ENCODE results near the gene NAALADL2.

NAALADL2 gene

GRCh38 chr3:175404027-175404426, 544.9 kb downstream of the NAALADL2 start:
- no peak overlapping the region for H3K4ac ChIP-seq (ENCODE audit: low read depth, low read length)
- no peak overlapping the region for H2BK120ac ChIP-seq (ENCODE audit: low read depth, low read length)
- no peak overlapping the region for H3K4me2 ChIP-seq (ENCODE audit: low read length)
- no peak overlapping the region for H3K56ac ChIP-seq (ENCODE audit: low read length)
- H2BK15ac ChIP-seq (replicated peaks; ENCODE audit: low read depth): no peak overlapping the region
- H3K18ac ChIP-seq (ENCODE audit: low read length): no peak overlapping the region
- H3K9ac ChIP-seq (ENCODE audit: low read length): no peak overlapping the region
- H3K36me3 ChIP-seq (ENCODE audit: control insufficient read depth, insufficient read depth, low read length): no peaks in the 10 kb centered on the region
- no peak overlapping the region for H4K8ac ChIP-seq (ENCODE audit: low read depth, low read length)
- no peak overlapping the region for H2AK5ac ChIP-seq (ENCODE audit: low read length)
- H3K23ac ChIP-seq (ENCODE audit: low read length): no peak overlapping the region
- WGBS (ENCODE audit: extremely low coverage, insufficient coverage, low lambda C conversion rate): no CpG with 5 or more reads among the region's 1 CpG
- no peak overlapping the region for H3K4me3 ChIP-seq (ENCODE audit: low read length)
- no peak overlapping the region for H2BK5ac ChIP-seq (ENCODE audit: low read length)
- H3K79me1 ChIP-seq (ENCODE audit: low read length): no peaks in the 10 kb centered on the region
- no peaks in the 10 kb centered on the region for H3K79me2 ChIP-seq (ENCODE audit: control insufficient read depth, insufficient read depth, low read length)
- H3K27me3 ChIP-seq (ENCODE audit: insufficient read depth, low read length, poor library complexity): no peaks in the 10 kb centered on the region
- DNase-seq: no peak
- H3K4me1 ChIP-seq (ENCODE audit: control insufficient read depth, low read depth, low read length): peaks cover 2% of the 10 kb centered on the region
- H3K27ac ChIP-seq (ENCODE audit: low read depth, low read length): no peak overlapping the region
- H4K5ac ChIP-seq (ENCODE audit: low read length): no peak overlapping the region

DNA sequence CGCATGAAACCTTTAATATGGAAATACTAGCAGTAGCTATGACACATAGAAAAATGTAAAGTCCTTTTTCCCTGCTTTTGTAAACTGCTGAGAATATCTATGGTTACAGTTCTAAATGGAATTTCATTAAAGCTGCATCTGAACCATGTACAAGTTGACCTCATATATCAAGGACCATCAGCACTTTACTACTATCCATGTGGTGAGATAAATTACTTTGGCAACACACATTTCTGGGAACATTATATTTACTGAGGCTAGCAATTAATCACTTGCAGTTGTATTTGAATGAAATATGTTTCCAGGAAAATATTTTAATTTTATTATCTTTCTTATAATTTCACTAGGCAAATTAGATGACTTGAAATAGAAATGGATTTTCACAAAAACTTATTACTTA, 545.5 kb downstream of the NAALADL2 start:
- Histone ChIP-seq H2AK5ac (ENCODE audit: low read length) (no peak overlapping the region), H3K4me3 (ENCODE audit: low read length) (no peak overlapping the region), H3K23ac (ENCODE audit: low read length) (no peak overlapping the region), H3K18ac (ENCODE audit: low read length) (no peak overlapping the region), H2BK120ac (ENCODE audit: low read depth, low read length) (no peak overlapping the region), H3K79me2 (ENCODE audit: control insufficient read depth, insufficient read depth, low read length) (no peaks in the 10 kb centered on the region), H2BK5ac (ENCODE audit: low read length) (no peak overlapping the region), H3K56ac (ENCODE audit: low read length) (no peak overlapping the region), H4K5ac (ENCODE audit: low read length) (no peak overlapping the region), H3K4ac (ENCODE audit: low read depth, low read length) (no peak overlapping the region), H3K9ac (ENCODE audit: low read length) (no peak overlapping the region), H3K4me1 (ENCODE audit: control insufficient read depth, low read depth, low read length) (peaks cover 2% of the 10 kb centered on the region), H3K27ac (ENCODE audit: low read depth, low read length) (no peak overlapping the region), H4K8ac (ENCODE audit: low read depth, low read length) (no peak overlapping the region), H3K79me1 (ENCODE audit: low read length) (no peaks in the 10 kb centered on the region), H2BK15ac (replicated peaks; ENCODE audit: low read depth) (no peak overlapping the region), H3K4me2 (ENCODE audit: low read length) (no peak overlapping the region), H3K27me3 (ENCODE audit: insufficient read depth, low read length, poor library complexity) (no peaks in the 10 kb centered on the region), H3K36me3 (ENCODE audit: control insufficient read depth, insufficient read depth, low read length) (no peaks in the 10 kb centered on the region)
- DNase-seq: no peak
- no CpG with 5 or more reads among the region's 1 CpG for WGBS (ENCODE audit: extremely low coverage, insufficient coverage, low lambda C conversion rate)

DNA sequence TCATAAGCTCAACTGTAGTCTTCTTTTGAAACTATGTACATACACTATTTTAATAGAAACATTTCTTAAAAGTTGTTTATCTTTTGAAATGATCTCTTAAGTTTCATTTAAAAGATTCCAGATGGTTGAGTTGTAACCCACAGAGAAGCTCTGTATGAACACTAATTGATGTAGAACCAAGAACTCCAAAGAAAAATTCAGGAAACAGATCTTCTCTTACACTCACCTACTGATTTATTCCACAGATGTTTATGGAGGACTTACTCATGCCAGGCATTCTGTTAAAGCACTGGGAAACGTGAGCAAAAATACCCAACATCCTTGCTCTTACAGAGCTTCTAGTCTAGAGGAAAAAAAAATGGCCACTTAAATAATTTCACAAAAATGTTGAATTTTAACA, 551.1 kb downstream of the NAALADL2 start:
- WGBS (ENCODE audit: extremely low coverage, insufficient coverage, low lambda C conversion rate): no CpG with 5 or more reads among the region's 1 CpG

DNA sequence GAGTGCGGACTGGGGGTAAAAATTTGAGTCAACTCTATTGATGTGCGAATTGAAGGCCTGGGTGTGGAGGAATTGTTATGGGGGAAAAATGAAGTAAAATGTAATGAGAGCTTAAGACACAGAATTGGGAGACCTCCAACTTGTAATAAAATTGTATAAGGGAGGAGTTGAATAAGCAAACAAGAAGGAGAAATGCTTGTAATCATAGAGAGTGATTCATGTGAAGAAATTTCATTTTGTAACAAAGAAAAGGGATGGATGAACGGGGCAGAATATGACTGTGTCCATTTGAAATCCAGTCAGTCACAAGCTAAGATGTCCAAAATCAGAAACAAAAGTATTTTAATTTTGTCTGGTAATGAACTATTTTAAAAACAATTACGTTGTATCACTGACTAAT, 552.3 kb downstream of the NAALADL2 start:
- Histone ChIP-seq H2BK120ac (ENCODE audit: low read depth, low read length) (no peak overlapping the region), H4K8ac (ENCODE audit: low read depth, low read length) (no peak overlapping the region), H3K23ac (ENCODE audit: low read length) (no peak overlapping the region), H4K5ac (ENCODE audit: low read length) (no peak overlapping the region), H3K4me3 (ENCODE audit: low read length) (no peak overlapping the region), H3K79me2 (ENCODE audit: control insufficient read depth, insufficient read depth, low read length) (no peaks in the 10 kb centered on the region), H3K18ac (ENCODE audit: low read length) (no peak overlapping the region), H3K27me3 (ENCODE audit: insufficient read depth, low read length, poor library complexity) (no peaks in the 10 kb centered on the region), H3K4me1 (ENCODE audit: control insufficient read depth, low read depth, low read length) (no peaks in the 10 kb centered on the region), H2BK15ac (replicated peaks; ENCODE audit: low read depth) (no peak overlapping the region), H3K27ac (ENCODE audit: low read depth, low read length) (no peak overlapping the region), H3K79me1 (ENCODE audit: low read length) (no peaks in the 10 kb centered on the region), H3K36me3 (ENCODE audit: control insufficient read depth, insufficient read depth, low read length) (no peaks in the 10 kb centered on the region), H3K9ac (ENCODE audit: low read length) (no peak overlapping the region), H3K4ac (ENCODE audit: low read depth, low read length) (no peak overlapping the region), H3K4me2 (ENCODE audit: low read length) (no peak overlapping the region), H3K56ac (ENCODE audit: low read length) (no peak overlapping the region), H2AK5ac (ENCODE audit: low read length) (no peak overlapping the region), H2BK5ac (ENCODE audit: low read length) (no peak overlapping the region)
- WGBS (ENCODE audit: extremely low coverage, insufficient coverage, low lambda C conversion rate): 100% methylated on average over 1 of the region's 4 CpGs
- no peak for DNase-seq

More for the DNA sequence above, 551.1 kb downstream of the NAALADL2 start:
- no peak overlapping the region for H3K4me3 ChIP-seq (ENCODE audit: low read length)
- no peak overlapping the region for H2BK15ac ChIP-seq (replicated peaks; ENCODE audit: low read depth)
- H3K36me3 ChIP-seq (ENCODE audit: control insufficient read depth, insufficient read depth, low read length): no peaks in the 10 kb centered on the region
- no peak overlapping the region for H4K5ac ChIP-seq (ENCODE audit: low read length)
- no peak overlapping the region for H3K27ac ChIP-seq (ENCODE audit: low read depth, low read length)
- H2BK120ac ChIP-seq (ENCODE audit: low read depth, low read length): no peak overlapping the region
- H3K4me1 ChIP-seq (ENCODE audit: control insufficient read depth, low read depth, low read length): no peaks in the 10 kb centered on the region
- no peaks in the 10 kb centered on the region for H3K79me2 ChIP-seq (ENCODE audit: control insufficient read depth, insufficient read depth, low read length)
- H4K8ac ChIP-seq (ENCODE audit: low read depth, low read length): no peak overlapping the region
- no peaks in the 10 kb centered on the region for H3K79me1 ChIP-seq (ENCODE audit: low read length)
- H2BK5ac ChIP-seq (ENCODE audit: low read length): no peak overlapping the region
- no peak overlapping the region for H3K9ac ChIP-seq (ENCODE audit: low read length)
- no peak overlapping the region for H3K23ac ChIP-seq (ENCODE audit: low read length)
- H3K4me2 ChIP-seq (ENCODE audit: low read length): no peak overlapping the region
- no peaks in the 10 kb centered on the region for H3K27me3 ChIP-seq (ENCODE audit: insufficient read depth, low read length, poor library complexity)
- H3K4ac ChIP-seq (ENCODE audit: low read depth, low read length): no peak overlapping the region
- no peak overlapping the region for H3K56ac ChIP-seq (ENCODE audit: low read length)
- no peak overlapping the region for H3K18ac ChIP-seq (ENCODE audit: low read length)
- DNase-seq: no peak
- H2AK5ac ChIP-seq (ENCODE audit: low read length): no peak overlapping the region

GRCh38 chr3:175411946-175412345, 552.8 kb downstream of the NAALADL2 start:
- DNase-seq: no peak
- Histone ChIP-seq H3K4me3 (ENCODE audit: low read length) (no peak overlapping the region), H3K18ac (ENCODE audit: low read length) (no peak overlapping the region), H4K5ac (ENCODE audit: low read length) (no peak overlapping the region), H3K4me1 (ENCODE audit: control insufficient read depth, low read depth, low read length) (no peaks in the 10 kb centered on the region), H2BK15ac (replicated peaks; ENCODE audit: low read depth) (no peak overlapping the region), H2AK5ac (ENCODE audit: low read length) (no peak overlapping the region), H3K79me2 (ENCODE audit: control insufficient read depth, insufficient read depth, low read length) (no peaks in the 10 kb centered on the region), H3K56ac (ENCODE audit: low read length) (no peak overlapping the region), H3K4ac (ENCODE audit: low read depth, low read length) (no peak overlapping the region), H2BK120ac (ENCODE audit: low read depth, low read length) (no peak overlapping the region), H3K27me3 (ENCODE audit: insufficient read depth, low read length, poor library complexity) (no peaks in the 10 kb centered on the region), H4K8ac (ENCODE audit: low read depth, low read length) (no peak overlapping the region), H2BK5ac (ENCODE audit: low read length) (no peak overlapping the region), H3K23ac (ENCODE audit: low read length) (no peak overlapping the region), H3K4me2 (ENCODE audit: low read length) (no peak overlapping the region), H3K36me3 (ENCODE audit: control insufficient read depth, insufficient read depth, low read length) (no peaks in the 10 kb centered on the region), H3K79me1 (ENCODE audit: low read length) (no peaks in the 10 kb centered on the region), H3K27ac (ENCODE audit: low read depth, low read length) (no peak overlapping the region), H3K9ac (ENCODE audit: low read length) (no peak overlapping the region)
- 100% methylated on average over 3 of the region's 6 CpGs for WGBS (ENCODE audit: extremely low coverage, insufficient coverage, low lambda C conversion rate)

- Histone ChIP-seq H3K4me2 (ENCODE audit: low read length) (no peak overlapping the region), H3K4ac (ENCODE audit: low read depth, low read length) (no peak overlapping the region), H3K23ac (ENCODE audit: low read length) (no peak overlapping the region), H2BK15ac (replicated peaks; ENCODE audit: low read depth) (no peak overlapping the region), H3K79me2 (ENCODE audit: control insufficient read depth, insufficient read depth, low read length) (no peaks in the 10 kb centered on the region), H2BK5ac (ENCODE audit: low read length) (no peak overlapping the region), H2BK120ac (ENCODE audit: low read depth, low read length) (no peak overlapping the region), H3K56ac (ENCODE audit: low read length) (no peak overlapping the region), H3K36me3 (ENCODE audit: control insufficient read depth, insufficient read depth, low read length) (no peaks in the 10 kb centered on the region), H3K9ac (ENCODE audit: low read length) (no peak overlapping the region), H3K27ac (ENCODE audit: low read depth, low read length) (no peak overlapping the region), H3K4me3 (ENCODE audit: low read length) (no peak overlapping the region), H4K5ac (ENCODE audit: low read length) (no peak overlapping the region), H3K4me1 (ENCODE audit: control insufficient read depth, low read depth, low read length) (no peaks in the 10 kb centered on the region), H3K18ac (ENCODE audit: low read length) (no peak overlapping the region), H3K79me1 (ENCODE audit: low read length) (no peaks in the 10 kb centered on the region), H3K27me3 (ENCODE audit: insufficient read depth, low read length, poor library complexity) (no peaks in the 10 kb centered on the region), H4K8ac (ENCODE audit: low read depth, low read length) (peak overlapping the region; percentile 65), H2AK5ac (ENCODE audit: low read length) (no peak overlapping the region)
- no peak for DNase-seq
- no CpG with 5 or more reads among the region's 4 CpGs for WGBS (ENCODE audit: extremely low coverage, insufficient coverage, low lambda C conversion rate)
These were observed 554.8 kb downstream of the NAALADL2 start for GRCh38 chr3:175413926-175414325.

Data from mesendoderm (in vitro differentiated cells).